Measurements from ENCODE around the gene NUMB. TPM values are rescaled to one million over a fixed set of nuclear protein-coding genes. Genes with fewer than 3 reads are reported as not detected.
A peak's percentile ranks its signal among the peaks of the same experiment; 100 is the strongest.

NUMB gene
- total RNA-seq, 2 experiments from 2014 or later: 18.6 to 87.8 TPM

DNA sequence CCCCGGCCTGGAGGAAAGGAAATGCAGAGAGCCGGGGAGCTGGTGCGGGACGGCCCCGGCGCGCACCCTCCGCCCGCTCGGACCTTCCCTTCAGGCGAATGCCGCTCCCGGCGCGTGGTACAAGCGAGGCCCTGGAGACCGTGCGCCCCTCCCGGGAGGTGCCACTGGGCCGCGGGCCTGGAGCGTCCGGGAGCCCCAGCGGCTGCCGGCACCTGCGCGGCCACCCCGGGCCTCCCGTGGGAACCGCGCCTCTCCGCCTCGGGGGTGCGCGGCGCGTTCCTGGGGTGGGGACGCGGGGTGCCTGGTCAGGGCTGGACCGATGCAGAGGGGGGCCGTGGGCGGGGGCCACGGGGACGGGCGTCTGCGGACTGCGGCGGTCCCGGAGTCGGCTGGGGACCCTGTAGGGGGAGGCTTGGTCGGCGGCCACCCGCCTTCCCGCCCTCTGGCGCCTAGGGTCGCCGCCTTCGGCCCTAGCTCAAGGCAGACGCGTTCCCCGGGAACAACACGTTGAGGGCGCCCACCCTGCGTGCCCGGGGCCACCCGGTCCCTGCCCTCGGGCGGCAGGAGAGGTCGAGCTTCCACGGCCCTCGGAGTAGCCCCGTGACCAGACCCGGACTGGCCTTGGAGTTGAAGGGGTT, 220.4 kb downstream of the NUMB start:
- intact Hi-C loops (cut with micrococcal nuclease; ENCODE audit: unreplicated experiment): no loop called here
- POLR2A ChIA-PET: interaction anchor here (0.5 kb wide), 1 partner anchor 213 kb away, joined by 4 read pairs; no protein-coding TSS in a partner anchor
- TF ChIP-seq, protein P1, sequence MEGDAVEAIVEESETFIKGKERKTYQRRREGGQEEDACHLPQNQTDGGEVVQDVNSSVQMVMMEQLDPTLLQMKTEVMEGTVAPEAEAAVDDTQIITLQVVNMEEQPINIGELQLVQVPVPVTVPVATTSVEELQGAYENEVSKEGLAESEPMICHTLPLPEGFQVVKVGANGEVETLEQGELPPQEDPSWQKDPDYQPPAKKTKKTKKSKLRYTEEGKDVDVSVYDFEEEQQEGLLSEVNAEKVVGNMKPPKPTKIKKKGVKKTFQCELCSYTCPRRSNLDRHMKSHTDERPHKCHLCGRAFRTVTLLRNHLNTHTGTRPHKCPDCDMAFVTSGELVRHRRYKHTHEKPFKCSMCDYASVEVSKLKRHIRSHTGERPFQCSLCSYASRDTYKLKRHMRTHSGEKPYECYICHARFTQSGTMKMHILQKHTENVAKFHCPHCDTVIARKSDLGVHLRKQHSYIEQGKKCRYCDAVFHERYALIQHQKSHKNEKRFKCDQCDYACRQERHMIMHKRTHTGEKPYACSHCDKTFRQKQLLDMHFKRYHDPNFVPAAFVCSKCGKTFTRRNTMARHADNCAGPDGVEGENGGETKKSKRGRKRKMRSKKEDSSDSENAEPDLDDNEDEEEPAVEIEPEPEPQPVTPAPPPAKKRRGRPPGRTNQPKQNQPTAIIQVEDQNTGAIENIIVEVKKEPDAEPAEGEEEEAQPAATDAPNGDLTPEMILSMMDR (conservative IDR thresholded peaks at IDR 0.05; ENCODE audit: low read length): no peak
- no peak; the same call in 1 of the 2 replicates for TF ChIP-seq EZH2phosphoT487 (IDR thresholded peaks at IDR 0.05; ENCODE audit: borderline replicate concordance, low read depth, low read length)
- H3K9me3 ChIP-seq (ENCODE audit: low read length): no peaks in the 10 kb centered on the region
- no peak overlapping the region for H3K27ac ChIP-seq (ENCODE audit: low read depth, low read length, poor library complexity, severe bottlenecking)
- no TSS peak for BruUV-seq (replicated peaks)
- CTCF ChIA-PET (ENCODE audit: unreplicated experiment): no interaction called here
- DNase-seq (ENCODE audit: low spot score): no peak
- H3K4me1 ChIP-seq (ENCODE audit: insufficient read depth, low read length, poor library complexity, severe bottlenecking): peaks cover 38% of the 10 kb centered on the region
- H3K4me2 ChIP-seq (ENCODE audit: low read length): no peak overlapping the region; the same call in 1 of the 2 replicates
- H3K36me3 ChIP-seq (ENCODE audit: insufficient read depth, low read length): no peaks in the 10 kb centered on the region
- H3K4me3 ChIP-seq (ENCODE audit: low read depth, low read length, poor library complexity, severe bottlenecking): no peak overlapping the region
- no peaks in the 10 kb centered on the region for H3K9me2 ChIP-seq (ENCODE audit: insufficient read depth, low read length)
- H2AFZ ChIP-seq (ENCODE audit: low read length): no peak overlapping the region
- H3K79me2 ChIP-seq (ENCODE audit: insufficient read depth, low read depth, low read length): no peaks in the 10 kb centered on the region
- H4K20me1 ChIP-seq (ENCODE audit: insufficient read depth, low read length): no peaks in the 10 kb centered on the region

DNA sequence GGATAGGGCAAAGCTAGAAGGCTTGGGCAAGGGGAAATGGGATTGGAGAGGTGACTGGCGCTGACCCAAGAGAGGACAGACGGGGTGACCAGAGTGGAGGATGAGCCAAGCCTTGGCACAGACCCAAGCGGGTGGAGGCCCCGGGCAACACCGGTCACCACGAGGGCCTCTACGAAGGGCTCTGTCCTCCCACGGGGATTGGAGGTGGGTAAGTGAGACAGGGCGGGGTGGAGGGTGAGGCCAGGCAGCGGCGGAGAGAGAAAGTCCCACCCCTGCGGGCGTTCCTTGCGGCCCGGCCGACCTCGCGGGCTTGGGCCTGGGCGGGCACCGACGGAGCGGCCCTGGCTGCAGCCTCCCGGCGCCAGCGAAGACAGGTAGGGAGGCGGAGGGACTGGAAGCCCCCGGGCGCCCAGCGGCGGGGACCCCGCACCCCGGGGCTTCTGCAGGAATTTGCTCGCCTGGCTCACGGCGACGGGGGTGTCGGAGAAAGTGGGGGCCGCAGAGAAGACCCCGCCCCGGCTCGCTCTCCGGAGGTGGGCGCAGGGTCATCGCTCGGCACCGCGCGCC, 221.0 kb downstream of the NUMB start, which contains the start of gene PAPLN:
TSS of gene PAPLN (plus strand) at position 288 of the 567 bp plus-strand sequence. CDS start 2,273 bp downstream, outside the sequence.
- Histone ChIP-seq H4K20me1 (ENCODE audit: insufficient read depth, low read length) (no peaks in the 10 kb centered on the region), H3K4me3 (ENCODE audit: low read depth, low read length, poor library complexity, severe bottlenecking) (no peak within 1 kb of the TSS), H3K4me2 (ENCODE audit: low read length) (peak within 1 kb of the TSS; percentile 40; the same call in 1 of the 2 replicates), H3K9me3 (ENCODE audit: low read length) (no peaks in the 10 kb centered on the region), H2AFZ (ENCODE audit: low read length) (no peak within 1 kb of the TSS), H3K36me3 (ENCODE audit: insufficient read depth, low read length) (no peaks in the 10 kb centered on the region), H3K9me2 (ENCODE audit: insufficient read depth, low read length) (no peaks in the 10 kb centered on the region), H3K27ac (ENCODE audit: low read depth, low read length, poor library complexity, severe bottlenecking) (no peak within 1 kb of the TSS), H3K4me1 (ENCODE audit: insufficient read depth, low read length, poor library complexity, severe bottlenecking) (peaks cover 32% of the 10 kb centered on the region), H3K79me2 (ENCODE audit: insufficient read depth, low read depth, low read length) (no peaks in the 10 kb centered on the region)
- no peak for TF ChIP-seq EZH2phosphoT487 (IDR thresholded peaks at IDR 0.05; ENCODE audit: borderline replicate concordance, low read depth, low read length)
- TF ChIP-seq, protein P1 (conservative IDR thresholded peaks at IDR 0.05; ENCODE audit: low read length): no peak
- CTCF ChIA-PET (ENCODE audit: unreplicated experiment): no interaction called here
- no peak for DNase-seq (ENCODE audit: low spot score)
- intact Hi-C loops (cut with micrococcal nuclease; ENCODE audit: unreplicated experiment): no loop called here
- BruUV-seq (replicated peaks): no TSS peak
- POLR2A ChIA-PET: interaction anchor here (0.5 kb wide), 1 partner anchor 212 kb away, joined by 4 read pairs; no protein-coding TSS in a partner anchor

DNA sequence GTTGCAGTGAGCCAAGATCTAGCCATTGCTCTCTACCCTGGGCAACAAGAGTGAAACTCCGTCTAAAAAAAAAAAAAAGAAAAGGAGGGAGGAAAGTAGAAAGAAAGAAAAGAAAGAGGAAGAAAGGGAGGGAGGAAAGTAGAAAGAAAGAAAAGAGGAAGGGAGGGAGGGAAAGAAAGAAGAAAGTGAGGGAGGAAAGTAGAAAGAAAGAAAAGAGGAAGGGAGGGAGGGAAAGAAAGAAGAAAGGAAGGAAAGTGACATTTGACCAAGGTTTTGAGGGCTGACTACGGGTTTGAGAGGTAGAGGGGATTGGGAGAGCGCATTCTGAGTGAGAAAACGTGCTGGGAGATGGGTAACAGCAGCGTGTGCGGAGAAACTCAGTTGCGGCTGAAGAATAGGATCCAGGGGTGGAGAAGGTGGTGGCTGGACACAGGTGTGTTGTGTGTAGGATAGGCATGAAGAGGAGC, 221.6 kb downstream of the NUMB start:
- BruUV-seq (replicated peaks): no TSS peak
- no peak for TF ChIP-seq EZH2phosphoT487 (IDR thresholded peaks at IDR 0.05; ENCODE audit: borderline replicate concordance, low read depth, low read length)
- TF ChIP-seq, protein P1 (conservative IDR thresholded peaks at IDR 0.05; ENCODE audit: low read length): no peak
- Histone ChIP-seq H3K36me3 (ENCODE audit: insufficient read depth, low read length) (no peaks in the 10 kb centered on the region), H4K20me1 (ENCODE audit: insufficient read depth, low read length) (no peaks in the 10 kb centered on the region), H3K27ac (ENCODE audit: low read depth, low read length, poor library complexity, severe bottlenecking) (no peak overlapping the region), H3K9me2 (ENCODE audit: insufficient read depth, low read length) (no peaks in the 10 kb centered on the region), H3K4me2 (ENCODE audit: low read length) (no peak overlapping the region), H3K4me3 (ENCODE audit: low read depth, low read length, poor library complexity, severe bottlenecking) (no peak overlapping the region), H2AFZ (ENCODE audit: low read length) (no peak overlapping the region), H3K9me3 (ENCODE audit: low read length) (no peaks in the 10 kb centered on the region), H3K4me1 (ENCODE audit: insufficient read depth, low read length, poor library complexity, severe bottlenecking) (peaks cover 27% of the 10 kb centered on the region), H3K79me2 (ENCODE audit: insufficient read depth, low read depth, low read length) (no peaks in the 10 kb centered on the region)
- ChIA-PET CTCF (ENCODE audit: unreplicated experiment) (no interaction called here), POLR2A (no interaction called here)
- no peak for DNase-seq (ENCODE audit: low spot score)
- intact Hi-C loops (cut with micrococcal nuclease; ENCODE audit: unreplicated experiment): no loop called here
